ENCODE data around the gene AKIRIN1.

DNA sequence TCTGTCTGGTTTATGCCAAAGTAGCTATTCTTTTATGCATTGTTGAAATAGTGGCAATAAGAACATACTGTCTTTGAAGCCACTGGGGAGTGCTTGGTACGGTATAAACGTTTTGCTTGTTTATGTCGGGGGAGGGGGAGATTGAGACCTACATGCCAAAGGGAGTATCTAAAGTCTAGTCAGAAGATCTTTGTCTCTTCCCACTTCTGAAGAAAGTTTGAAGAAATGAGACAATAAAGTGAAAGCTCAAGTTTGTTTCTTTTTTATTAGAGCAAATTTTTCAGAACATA is 6.8 kb downstream of the AKIRIN1 start:
- TF ChIP-seq PAX8 (IDR thresholded peaks at IDR 0.05) (no peak), BACH1 (IDR thresholded peaks at IDR 0.05; ENCODE audit: borderline replicate concordance) (no peak), CHD2 (IDR thresholded peaks at IDR 0.05; ENCODE audit: borderline replicate concordance, low read depth, low read length) (no peak), YBX1 (IDR thresholded peaks at IDR 0.05) (no peak), POLR2A (IDR thresholded peaks at IDR 0.05; ENCODE audit: low read depth, low read length) (no peak), CBX5 (IDR thresholded peaks at IDR 0.05; ENCODE audit: low read depth) (no peak), MYC (IDR thresholded peaks at IDR 0.05; ENCODE audit: insufficient read depth, insufficient read length, insufficient replicate concordance, low read length, severe bottlenecking) (no peak), CBX3 (IDR thresholded peaks at IDR 0.05; ENCODE audit: borderline replicate concordance, low read depth) (no peak), EGR1 (IDR thresholded peaks at IDR 0.05; ENCODE audit: borderline replicate concordance in 1 of 2, low read depth in 2 of 2, low read length in 2 of 2) (no peak), RFX5 (IDR thresholded peaks at IDR 0.05; ENCODE audit: low read depth, low read length) (no peak)
- TF ChIP-seq, protein P1, sequence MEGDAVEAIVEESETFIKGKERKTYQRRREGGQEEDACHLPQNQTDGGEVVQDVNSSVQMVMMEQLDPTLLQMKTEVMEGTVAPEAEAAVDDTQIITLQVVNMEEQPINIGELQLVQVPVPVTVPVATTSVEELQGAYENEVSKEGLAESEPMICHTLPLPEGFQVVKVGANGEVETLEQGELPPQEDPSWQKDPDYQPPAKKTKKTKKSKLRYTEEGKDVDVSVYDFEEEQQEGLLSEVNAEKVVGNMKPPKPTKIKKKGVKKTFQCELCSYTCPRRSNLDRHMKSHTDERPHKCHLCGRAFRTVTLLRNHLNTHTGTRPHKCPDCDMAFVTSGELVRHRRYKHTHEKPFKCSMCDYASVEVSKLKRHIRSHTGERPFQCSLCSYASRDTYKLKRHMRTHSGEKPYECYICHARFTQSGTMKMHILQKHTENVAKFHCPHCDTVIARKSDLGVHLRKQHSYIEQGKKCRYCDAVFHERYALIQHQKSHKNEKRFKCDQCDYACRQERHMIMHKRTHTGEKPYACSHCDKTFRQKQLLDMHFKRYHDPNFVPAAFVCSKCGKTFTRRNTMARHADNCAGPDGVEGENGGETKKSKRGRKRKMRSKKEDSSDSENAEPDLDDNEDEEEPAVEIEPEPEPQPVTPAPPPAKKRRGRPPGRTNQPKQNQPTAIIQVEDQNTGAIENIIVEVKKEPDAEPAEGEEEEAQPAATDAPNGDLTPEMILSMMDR (IDR thresholded peaks at IDR 0.05 in 2 of 3, conservative IDR thresholded peaks at IDR 0.05 in 1 of 3; ENCODE audit: control insufficient read depth in 2 of 3, extremely low read depth in 1 of 3, insufficient read depth in 1 of 3, low read depth in 3 of 3, low read length in 3 of 3), result no peak
- TF ChIP-seq, protein P2, sequence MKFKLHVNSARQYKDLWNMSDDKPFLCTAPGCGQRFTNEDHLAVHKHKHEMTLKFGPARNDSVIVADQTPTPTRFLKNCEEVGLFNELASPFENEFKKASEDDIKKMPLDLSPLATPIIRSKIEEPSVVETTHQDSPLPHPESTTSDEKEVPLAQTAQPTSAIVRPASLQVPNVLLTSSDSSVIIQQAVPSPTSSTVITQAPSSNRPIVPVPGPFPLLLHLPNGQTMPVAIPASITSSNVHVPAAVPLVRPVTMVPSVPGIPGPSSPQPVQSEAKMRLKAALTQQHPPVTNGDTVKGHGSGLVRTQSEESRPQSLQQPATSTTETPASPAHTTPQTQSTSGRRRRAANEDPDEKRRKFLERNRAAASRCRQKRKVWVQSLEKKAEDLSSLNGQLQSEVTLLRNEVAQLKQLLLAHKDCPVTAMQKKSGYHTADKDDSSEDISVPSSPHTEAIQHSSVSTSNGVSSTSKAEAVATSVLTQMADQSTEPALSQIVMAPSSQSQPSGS (IDR thresholded peaks at IDR 0.05; ENCODE audit: low read length), result no peak
- TF ChIP-seq, protein P3, sequence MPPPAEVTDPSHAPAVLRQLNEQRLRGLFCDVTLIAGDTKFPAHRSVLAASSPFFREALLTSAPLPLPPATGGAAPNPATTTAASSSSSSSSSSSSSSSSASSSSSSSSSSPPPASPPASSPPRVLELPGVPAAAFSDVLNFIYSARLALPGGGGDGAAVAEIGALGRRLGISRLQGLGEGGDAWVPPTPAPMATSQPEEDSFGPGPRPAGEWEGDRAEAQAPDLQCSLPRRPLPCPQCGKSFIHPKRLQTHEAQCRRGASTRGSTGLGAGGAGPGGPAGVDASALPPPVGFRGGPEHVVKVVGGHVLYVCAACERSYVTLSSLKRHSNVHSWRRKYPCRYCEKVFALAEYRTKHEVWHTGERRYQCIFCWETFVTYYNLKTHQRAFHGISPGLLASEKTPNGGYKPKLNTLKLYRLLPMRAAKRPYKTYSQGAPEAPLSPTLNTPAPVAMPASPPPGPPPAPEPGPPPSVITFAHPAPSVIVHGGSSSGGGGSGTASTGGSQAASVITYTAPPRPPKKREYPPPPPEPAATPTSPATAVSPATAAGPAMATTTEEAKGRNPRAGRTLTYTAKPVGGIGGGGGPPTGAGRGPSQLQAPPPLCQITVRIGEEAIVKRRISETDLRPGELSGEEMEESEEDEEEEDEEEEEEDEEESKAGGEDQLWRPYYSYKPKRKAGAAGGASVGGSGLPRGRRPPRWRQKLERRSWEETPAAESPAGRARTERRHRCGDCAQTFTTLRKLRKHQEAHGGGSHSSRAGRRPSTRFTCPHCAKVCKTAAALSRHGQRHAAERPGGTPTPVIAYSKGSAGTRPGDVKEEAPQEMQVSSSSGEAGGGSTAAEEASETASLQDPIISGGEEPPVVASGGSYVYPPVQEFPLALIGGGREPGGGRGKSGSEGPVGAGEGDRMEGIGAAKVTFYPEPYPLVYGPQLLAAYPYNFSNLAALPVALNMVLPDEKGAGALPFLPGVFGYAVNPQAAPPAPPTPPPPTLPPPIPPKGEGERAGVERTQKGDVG (CRISPR knock-in tag; IDR thresholded peaks at IDR 0.05), result no peak
